Activated T-cell treated with anti-CD3 and anti-CD28 coated beads for 1 hour (primary cell): ENCODE data around the gene HOXA3.

Source experiments
- DNase-seq: peaks from one replicate; pipeline ENCODE4 v3.0.0-alpha.2; 2020; ENCODE audit warnings: low read depth

The HOXA3 gene

GRCh38 chr7:27189295-27189996 lies 37.1 kb upstream of the HOXA3 start:
- no peak for DNase-seq

- DNase-seq = no peak
Observed at GRCh38 chr7:27188386-27189294, 36.3 kb upstream of the HOXA3 start.

- DNase-seq = no peak
Observed at GRCh38 chr7:27187475-27188385, 35.3 kb upstream of the HOXA3 start.

- DNase-seq = no peak
Observed at GRCh38 chr7:27186668-27187474, 34.5 kb upstream of the HOXA3 start.

GRCh38 chr7:27185854-27186667 lies 33.7 kb upstream of the HOXA3 start:
- no peak for DNase-seq

GRCh38 chr7:27185013-27185853 lies 32.9 kb upstream of the HOXA3 start, which contains the start of gene HOXA11:
Gene HOXA11 (minus strand): TSS chr7:27185232. CDS start chr7:27185144, 88 bp downstream.
- DNase-seq = no peak

- DNase-seq = no peak
Observed at GRCh38 chr7:27184337-27185012, 32.1 kb upstream of the HOXA3 start.

- DNase-seq = no peak
Observed at GRCh38 chr7:27183682-27184336, 31.4 kb upstream of the HOXA3 start.

- DNase-seq = no peak
Observed at GRCh38 chr7:27182861-27183681, 30.7 kb upstream of the HOXA3 start.

- no peak for DNase-seq
Observed at GRCh38 chr7:27182285-27182841, 30.0 kb upstream of the HOXA3 start.

GRCh38 chr7:27181795-27182275 lies 29.5 kb upstream of the HOXA3 start:
- no peak for DNase-seq

- DNase-seq = no peak
Observed at GRCh38 chr7:27180431-27181420, 28.3 kb upstream of the HOXA3 start.

- peak; percentile 61 for DNase-seq
Observed at GRCh38 chr7:27179503-27180430, 27.4 kb upstream of the HOXA3 start.

GRCh38 chr7:27179030-27179429 lies 26.6 kb upstream of the HOXA3 start:
- DNase-seq = no peak

GRCh38 chr7:27178366-27178765 lies 26.0 kb upstream of the HOXA3 start:
- no peak for DNase-seq
